GM15510 (cell line): Measurements from ENCODE around the gene NUDT16.

Experiments
- POLR2A ChIP-seq: IDR thresholded peaks from 3 replicates; pipeline ENCODE4 v1.6.1; 2011; ENCODE audit warnings: borderline replicate concordance; ENCODE audit not compliant: insufficient read length; ENCODE audit errors: extremely low read depth

NUDT16 gene

DNA sequence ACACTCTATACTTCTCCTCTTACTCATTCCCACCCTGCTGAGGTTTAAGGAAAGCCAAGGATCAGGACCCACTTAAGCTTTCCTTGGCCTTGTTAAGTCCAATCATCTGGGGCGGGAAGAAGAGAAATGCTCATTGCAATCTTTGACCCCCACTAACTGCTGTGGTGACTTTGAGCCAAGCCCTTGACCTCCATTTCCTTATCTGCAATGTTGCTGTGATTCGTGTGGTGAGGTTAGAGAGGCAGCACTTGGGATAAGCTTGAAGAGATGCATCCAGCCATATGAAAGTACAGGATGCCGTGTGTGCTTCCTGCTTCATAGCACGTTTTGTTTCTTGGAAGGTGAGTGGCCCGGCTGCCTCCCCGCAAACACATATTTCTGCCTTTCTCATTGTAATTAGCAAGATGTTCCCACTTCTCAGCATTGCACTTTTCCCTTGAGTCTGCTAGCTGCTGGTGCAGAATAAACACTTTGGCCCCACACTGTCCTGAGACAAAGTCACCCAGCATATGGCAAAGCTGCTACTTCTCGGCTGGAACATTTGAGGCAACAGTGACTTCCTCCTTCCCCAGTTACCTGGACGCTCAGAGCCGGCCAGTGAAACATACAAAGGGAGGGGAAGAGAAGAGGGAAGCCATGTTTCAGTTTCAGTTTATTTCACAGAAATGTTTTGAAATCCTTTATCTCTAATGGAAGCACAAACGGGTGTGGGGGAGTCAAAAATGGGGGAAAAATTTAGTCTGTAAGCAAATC lies 10.5 kb upstream of the NUDT16 start:
- TF ChIP-seq POLR2A, result no peak

DNA sequence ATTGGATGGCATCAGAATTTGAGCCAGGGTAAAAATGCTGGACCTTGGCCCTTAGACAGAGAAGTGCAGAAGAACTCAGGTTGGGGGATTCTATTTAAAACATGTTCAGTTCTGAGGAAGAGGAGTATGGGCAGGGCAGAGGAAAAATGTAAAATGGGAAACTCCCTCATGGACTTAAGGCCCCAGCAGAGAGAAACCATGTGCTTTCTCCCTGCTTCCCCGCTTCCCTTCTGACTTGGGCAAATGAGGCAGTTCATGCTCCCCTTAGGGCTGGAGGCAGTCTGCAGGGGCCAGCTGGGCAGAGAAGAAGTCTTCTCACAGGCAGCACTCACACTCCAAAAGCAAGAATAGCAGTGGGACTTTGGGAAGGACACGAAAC lies 9.9 kb upstream of the NUDT16 start:
- TF ChIP-seq POLR2A, result no peak

DNA sequence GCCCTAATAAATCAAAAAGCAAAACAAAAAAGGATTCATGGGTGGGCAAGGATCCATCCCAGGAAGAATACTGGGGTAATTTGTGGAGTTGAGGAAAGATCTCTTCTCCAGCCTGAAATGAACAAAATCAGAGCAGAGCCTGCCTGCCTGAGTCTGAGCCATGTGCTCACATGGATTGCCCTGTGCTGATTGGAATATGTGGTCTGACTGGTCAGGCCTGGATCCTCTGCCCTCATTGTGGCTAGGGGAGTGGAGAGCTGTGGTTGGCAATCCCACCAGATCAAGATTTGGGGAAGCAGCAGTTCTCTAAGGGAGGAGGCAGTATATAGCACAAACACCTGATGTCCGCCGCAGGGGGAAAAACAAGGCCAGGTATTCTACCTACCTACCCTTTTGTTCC lies 6.8 kb upstream of the NUDT16 start:
- TF ChIP-seq POLR2A, result no peak

DNA sequence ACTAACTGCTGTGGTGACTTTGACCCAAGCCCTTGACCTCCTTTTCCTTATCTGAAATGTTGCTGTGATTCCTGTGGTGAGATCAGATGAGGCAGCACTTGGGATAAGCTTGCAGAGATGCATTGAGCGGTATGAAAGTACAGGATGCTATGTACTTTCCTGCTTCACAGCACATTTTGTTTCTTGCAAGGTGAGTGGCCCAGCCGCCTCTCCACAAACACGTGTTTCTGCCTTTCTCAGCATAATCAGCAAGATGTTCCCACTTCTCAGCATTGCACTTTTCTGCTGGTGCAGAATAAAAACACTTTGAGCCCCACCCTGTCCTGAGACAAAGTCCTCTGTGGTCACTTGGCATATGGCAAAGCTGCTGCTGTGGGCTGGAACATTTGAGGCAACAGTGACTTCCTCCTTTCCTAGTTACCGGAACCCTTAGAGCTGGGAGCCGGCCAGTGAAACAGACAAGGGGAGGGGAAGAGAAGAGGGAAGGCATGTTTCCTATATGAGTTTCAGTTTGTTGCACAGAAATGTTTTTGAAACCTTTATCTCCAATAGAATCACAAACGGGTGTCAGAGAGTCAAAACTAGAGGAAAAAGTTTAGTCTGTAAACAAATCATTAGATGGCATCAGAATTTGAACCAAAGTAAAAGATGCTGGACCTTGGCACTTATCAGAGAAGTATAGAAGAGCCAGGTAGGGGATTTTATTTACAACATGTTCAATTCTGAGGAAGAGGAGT lies 5.0 kb downstream of the NUDT16 start:
- no peak for TF ChIP-seq POLR2A

DNA sequence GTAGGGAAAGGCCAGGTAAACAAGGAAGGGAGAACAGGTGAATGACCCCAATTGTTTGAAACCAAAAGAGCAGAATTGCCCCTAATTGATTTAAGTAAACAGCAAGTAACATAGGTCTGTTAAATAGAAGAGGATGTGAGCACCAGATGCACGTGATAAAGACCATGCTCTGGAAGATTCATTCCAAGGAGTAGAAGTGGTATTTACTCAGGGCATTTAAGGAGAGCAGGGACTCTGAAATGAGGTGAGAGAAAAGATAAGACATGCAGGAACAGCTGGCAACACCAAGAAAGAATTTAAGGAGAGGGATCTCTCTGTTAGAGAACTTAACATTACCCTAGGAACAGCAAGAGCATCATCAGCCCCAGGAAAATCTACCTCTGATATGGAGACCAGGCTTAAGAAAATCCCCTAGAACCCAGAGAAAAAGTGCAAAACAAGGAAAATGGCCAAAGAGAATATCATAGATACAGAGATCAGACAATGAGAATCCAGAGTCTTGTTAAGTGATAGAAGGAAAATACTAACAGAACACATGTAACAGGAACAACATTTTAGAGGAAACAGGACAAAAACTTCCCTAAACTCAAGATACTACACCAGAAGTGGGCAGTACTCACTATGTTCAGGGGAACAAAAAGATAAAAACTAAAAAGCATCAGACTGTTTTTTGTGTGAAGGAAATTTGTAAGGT lies 6.4 kb downstream of the NUDT16 start:
- TF ChIP-seq POLR2A, result no peak

DNA sequence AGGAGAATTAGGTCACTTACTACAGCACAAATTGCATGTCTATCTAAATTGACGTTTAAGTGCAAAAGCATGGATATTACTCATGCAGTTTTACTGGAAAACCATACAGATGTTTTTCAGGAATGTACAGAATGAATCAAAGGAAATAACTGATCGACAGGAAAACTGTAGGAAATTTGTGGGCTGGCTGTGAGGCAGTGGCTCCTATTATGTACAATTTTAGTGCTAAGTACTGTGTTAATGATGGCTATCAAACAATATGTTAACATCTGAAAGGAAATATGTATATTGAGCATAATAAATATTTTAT lies 6.9 kb downstream of the NUDT16 start:
- no peak for TF ChIP-seq POLR2A

DNA sequence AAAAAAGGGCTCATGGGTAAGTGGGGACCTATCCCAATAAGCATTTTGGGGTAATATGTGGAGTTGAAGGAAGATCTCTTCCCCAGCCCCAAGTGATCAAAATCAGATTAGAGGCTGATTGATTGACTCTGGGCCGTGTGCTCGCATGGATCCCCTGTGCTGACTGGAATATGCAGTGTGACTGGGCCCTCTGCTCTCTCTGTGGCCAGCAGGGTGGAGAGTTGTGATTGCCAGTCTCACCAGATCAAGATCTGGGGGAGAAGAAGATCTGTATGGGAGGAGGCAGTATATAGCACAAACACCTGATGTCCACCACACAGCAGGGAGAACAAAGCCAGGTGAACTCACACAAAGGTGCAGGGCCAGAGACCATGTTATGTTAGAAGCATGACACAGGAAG lies 8.8 kb downstream of the NUDT16 start:
- TF ChIP-seq POLR2A, result no peak

DNA sequence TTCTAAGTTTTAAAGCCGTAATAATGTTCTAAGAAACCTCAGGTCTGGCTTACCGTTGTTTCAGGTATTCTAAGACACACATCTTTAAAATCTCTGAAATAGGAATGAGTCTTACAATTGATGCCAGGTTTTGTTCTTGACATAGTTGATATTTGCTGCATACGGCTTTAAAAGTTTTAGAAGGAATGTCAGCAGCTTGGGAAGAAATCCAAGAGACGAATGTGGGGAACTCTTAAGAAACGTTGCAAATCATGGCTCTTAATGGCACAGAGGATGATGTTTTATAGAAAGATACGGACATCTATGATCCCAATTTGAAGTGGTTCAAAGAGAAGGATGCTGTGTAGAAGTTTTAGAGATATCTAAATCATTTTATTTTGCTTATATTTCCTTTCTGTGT lies 11.5 kb downstream of the NUDT16 start:
- no peak for TF ChIP-seq POLR2A

DNA sequence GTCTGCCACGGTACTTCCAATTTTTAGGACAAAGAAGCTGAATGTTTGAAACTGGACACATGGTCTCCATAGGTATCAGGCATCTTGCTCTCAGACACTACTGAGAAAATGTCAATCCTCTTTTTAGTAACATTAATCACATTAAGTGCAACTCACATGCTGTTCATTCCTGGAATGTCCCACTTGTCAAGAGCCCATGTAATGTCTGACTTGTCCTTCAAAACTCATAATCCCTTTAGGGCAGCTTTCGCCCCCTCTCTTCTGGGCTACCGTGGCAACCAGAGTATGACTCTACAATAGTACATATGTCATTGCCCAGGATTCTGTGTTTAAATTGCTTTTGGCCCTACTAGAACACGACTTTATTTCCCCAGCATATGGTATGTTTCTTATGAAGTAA lies 12.3 kb downstream of the NUDT16 start:
- no peak for TF ChIP-seq POLR2A

DNA sequence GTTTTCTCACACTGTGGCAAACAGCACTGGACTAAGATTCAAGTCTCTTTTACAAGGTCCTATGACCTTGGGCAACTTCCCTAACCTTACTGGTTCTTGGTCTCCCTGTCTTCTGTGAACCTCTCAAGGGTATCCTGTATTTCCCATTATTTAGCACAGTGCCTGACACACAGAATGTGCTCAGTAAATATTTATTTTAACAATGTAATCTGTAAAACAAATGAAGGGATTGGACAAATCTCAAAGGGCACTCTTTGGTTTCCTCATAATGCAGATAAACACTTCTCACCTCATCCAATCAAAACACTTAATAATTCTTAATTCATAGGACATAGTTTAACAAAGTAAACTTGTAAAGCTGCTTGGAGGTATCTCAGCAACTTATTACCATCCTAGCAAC lies 12.8 kb downstream of the NUDT16 start:
- no peak for TF ChIP-seq POLR2A

DNA sequence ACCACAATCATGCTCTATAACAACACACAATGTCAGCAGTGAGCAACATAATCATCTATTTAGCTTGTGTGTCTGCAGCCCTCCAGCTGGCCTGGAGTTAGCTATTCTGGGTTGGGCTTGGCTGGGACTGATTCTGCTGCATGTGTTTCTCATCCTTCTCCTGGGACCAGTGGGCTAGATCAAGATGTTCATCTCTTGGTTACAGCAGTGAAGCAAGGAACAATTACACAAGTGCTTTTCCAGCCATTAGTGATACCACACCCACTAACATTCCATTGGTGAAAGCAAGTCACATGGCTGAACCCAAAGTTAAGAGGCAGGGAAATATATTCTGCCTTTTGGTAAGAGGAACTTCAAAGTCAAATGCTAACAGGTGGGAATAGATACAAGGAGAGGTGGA lies 14.6 kb downstream of the NUDT16 start:
- TF ChIP-seq POLR2A, result no peak

DNA sequence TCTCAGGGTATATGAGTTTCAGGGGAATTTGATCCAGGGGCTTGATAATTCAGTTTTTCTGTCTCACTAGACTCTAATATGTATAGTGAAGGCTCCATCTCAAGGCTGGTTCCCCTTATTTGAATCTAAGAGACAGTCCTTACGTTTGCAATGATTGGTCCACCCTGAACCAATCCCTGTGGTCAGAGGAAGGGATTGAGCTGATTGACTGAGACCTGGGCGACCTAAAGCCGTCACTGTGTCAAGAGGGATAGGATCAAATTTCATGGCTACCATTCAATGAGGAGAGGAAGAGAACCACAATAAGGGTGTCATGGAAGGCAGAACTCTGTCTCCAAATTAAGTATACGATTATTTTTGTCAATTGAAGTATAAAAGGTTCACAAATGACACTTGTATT lies 16.3 kb downstream of the NUDT16 start:
- no peak for TF ChIP-seq POLR2A

DNA sequence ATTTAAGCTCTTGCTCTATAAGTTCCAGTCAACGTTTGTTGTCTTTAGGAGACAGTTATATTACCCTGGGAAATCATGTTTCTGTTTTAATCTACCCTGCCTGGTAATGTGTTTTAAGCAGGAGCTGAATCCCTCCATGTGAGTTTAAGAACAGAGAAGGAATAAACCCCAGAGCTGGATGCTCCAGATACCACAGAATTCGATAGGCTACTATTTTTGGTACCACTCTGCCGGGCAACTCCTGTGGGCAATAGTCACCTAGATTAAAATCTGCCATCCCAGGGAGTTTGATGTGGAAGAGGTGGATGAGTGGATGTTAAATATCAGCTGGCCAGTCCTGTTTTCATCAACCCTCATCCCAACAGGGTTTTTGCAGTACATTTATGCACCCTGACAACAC lies 20.4 kb downstream of the NUDT16 start:
- TF ChIP-seq POLR2A, result no peak

DNA sequence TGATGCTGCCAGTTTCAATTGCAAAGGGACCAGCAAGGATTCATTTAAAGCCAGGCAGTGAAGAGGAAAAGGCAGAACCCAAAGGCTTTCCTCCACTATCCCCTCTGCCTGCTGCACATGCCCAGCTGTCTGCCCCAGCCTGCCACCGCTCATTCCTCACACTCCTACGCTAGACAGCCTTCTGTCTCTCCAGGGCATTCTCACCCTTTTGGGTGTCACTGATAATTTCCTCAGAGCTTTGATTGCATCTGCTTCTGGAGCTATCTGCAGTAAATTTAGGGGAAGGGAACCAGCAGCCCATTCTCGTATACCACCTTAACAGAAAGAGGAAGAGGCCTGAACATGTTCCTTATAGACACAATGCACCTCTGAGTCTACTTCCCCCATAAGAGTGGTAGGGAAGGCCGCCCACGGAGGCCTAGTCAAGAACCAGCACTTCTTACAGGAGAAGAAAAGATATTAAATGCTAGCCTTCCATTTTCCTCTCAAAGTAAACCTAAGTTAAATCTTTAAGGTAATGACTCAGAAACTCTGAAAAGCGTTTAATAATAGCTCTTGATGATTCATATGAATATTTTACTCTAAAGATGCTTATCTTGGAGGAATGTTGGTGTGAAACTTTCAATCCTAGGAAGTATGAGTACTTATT lies 20.9 kb downstream of the NUDT16 start:
- TF ChIP-seq POLR2A, result no peak

DNA sequence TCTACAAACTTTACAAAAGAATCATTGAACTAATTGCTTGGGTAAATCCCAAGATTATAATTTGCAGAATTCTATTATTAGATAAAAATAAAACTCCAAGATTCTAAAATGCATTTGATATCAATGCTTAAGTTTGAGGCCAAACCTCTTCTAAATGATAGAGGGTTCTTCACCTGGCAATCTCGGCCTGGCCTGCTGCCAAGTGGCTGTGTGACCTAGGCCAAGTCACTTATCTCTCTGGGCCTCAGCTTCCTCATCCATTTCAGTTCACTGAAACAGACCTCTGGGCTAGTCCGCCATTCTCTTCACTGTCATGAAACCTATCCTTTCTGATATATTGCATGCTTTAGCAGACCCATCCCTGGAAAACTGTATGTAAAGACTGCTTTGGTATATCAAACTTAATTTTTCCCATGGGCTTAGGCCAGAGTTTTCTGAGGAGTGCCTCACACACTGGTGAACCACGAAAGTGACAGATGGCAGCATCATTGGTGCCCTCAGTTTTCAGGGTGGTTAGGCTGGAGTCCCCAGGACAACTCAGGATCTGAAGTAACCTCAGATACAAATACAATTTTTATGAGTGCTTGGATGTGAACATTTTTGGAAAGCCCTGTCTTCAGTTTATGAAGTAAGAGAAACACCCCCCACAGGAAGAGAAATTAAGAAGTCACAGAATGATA lies 21.8 kb downstream of the NUDT16 start:
- TF ChIP-seq POLR2A, result no peak

DNA sequence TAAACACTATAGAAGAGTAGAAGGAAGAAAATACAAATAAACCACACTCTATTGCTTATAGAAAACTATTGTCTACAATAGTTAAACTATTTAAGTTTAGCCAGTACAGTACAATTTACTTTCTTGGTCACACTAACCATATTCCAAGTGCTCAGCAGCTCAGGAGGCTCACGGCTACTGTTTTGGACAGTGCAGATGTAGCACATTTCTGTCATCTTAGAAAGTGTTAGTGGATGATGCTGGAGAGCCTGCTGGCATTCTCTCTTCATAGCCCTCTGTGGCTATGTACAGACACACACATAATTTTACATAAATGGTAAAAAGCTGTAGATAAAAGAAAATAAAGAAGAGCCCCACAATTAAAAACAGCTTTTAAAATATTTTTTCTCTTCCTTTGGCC lies 23.8 kb downstream of the NUDT16 start:
- TF ChIP-seq POLR2A, result no peak

DNA sequence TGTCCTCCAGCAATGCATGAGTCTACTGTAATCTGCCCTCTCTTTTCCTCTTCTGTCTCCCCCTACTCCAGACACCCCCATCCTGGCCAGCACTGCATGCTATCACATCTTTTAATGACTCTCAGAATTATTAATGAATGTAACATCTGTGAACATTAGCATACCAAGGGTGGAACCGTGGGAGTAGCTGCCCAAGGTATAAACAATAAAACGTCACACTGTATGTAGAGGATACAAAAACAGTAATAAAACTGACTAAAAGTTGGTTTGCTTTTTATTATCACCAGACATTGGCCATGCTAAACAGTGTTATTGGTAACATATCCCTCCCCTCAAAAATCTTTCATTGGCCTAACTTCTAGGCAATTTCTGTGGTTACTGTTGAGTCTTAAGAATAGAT lies 24.7 kb downstream of the NUDT16 start:
- TF ChIP-seq POLR2A, result no peak
